ENCODE data around the gene SPEG. TPM values are rescaled to one million over a fixed set of nuclear protein-coding genes. Genes with fewer than 3 reads are reported as not detected.

SPEG gene
- polyA plus RNA-seq, 2 of the 4 experiments (the other 2 are of a cell fraction) = 2.3 to 11.5 TPM

GRCh38 chr2:219438453-219438852, 3.8 kb downstream of the SPEG start:
- ATAC-seq (no peak), FAIRE-seq (no peak), DNase-seq (ENCODE audit: low read depth in 1 of 2, low spot score in 1 of 2) (no peak)
- TF ChIP-seq HES2 (IDR thresholded peaks at IDR 0.05) (no peak), GATA3 (IDR thresholded peaks at IDR 0.05; ENCODE audit: borderline replicate concordance) (no peak), SMC3 (IDR thresholded peaks at IDR 0.05) (no peak), CEBPB (IDR thresholded peaks at IDR 0.05) (no peak), CHD2 (IDR thresholded peaks at IDR 0.05; ENCODE audit: low read length, partially characterized antibody) (no peak), FOSL2 (IDR thresholded peaks at IDR 0.05) (no peak), FOSL2 (CRISPR knock-in tag; IDR thresholded peaks at IDR 0.05) (no peak), PHF8 (IDR thresholded peaks at IDR 0.05; ENCODE audit: borderline replicate concordance, low read depth) (no peak), TFCP2L1 (CRISPR knock-in tag; IDR thresholded peaks at IDR 0.05) (no peak), ELK1 (IDR thresholded peaks at IDR 0.05; ENCODE audit: low read depth, low read length) (no peak), RFX5 (IDR thresholded peaks at IDR 0.05) (no peak), ATOH8 (CRISPR knock-in tag; IDR thresholded peaks at IDR 0.05; ENCODE audit: low read depth) (no peak), ZNF302 (CRISPR knock-in tag; IDR thresholded peaks at IDR 0.05) (no peak), BCL3 (IDR thresholded peaks at IDR 0.05) (no peak), KDM1A (IDR thresholded peaks at IDR 0.05; ENCODE audit: low read depth) (no peak), RNF2 (IDR thresholded peaks at IDR 0.05; ENCODE audit: borderline replicate concordance, low read depth) (no peak)
- Histone ChIP-seq H3K9me3 (no peaks in the 10 kb centered on the region), H3K4me1 (peaks cover 17% of the 10 kb centered on the region), H3K4me3 (no peak overlapping the region), H3K27ac (no peak overlapping the region), H3K4me2 (no peak overlapping the region)
- ChIA-PET POLR2A (no interaction called here), CTCF (interaction anchor here (3.5 to 89.4 kb wide), 3 partner anchors 20 to 68 kb away, joined by 20 to 3291 read pairs (median 24); partner anchors contain the start of genes ASIC4, CHPF, GMPPA and TMEM198)
- 67% methylated on average over 4 of the region's 4 CpGs for WGBS (ENCODE audit: missing lambda C conversion rate)

GRCh38 chr2:219439506-219439905, 4.9 kb downstream of the SPEG start:
- Histone ChIP-seq H3K4me2 (no peak overlapping the region), H3K27ac (no peak overlapping the region), H3K4me1 (peaks cover 17% of the 10 kb centered on the region), H3K4me3 (no peak overlapping the region), H3K9me3 (no peaks in the 10 kb centered on the region)
- TF ChIP-seq ELK1 (IDR thresholded peaks at IDR 0.05; ENCODE audit: low read depth, low read length) (no peak), JUNB (IDR thresholded peaks at IDR 0.05) (no peak), SREBF2 (IDR thresholded peaks at IDR 0.05) (no peak), POLR2A (IDR thresholded peaks at IDR 0.05; ENCODE audit: low read length) (no peak), CHD2 (IDR thresholded peaks at IDR 0.05; ENCODE audit: low read length, partially characterized antibody) (no peak), MAFK (IDR thresholded peaks at IDR 0.05; ENCODE audit: partially characterized antibody) (no peak), NPAS2 (CRISPR knock-in tag; IDR thresholded peaks at IDR 0.05; ENCODE audit: borderline replicate concordance) (no peak), E2F6 (IDR thresholded peaks at IDR 0.05; ENCODE audit: borderline replicate concordance, low read depth) (no peak), PBX3 (IDR thresholded peaks at IDR 0.05) (no peak), GATA3 (IDR thresholded peaks at IDR 0.05; ENCODE audit: borderline replicate concordance) (no peak), PHF8 (IDR thresholded peaks at IDR 0.05; ENCODE audit: borderline replicate concordance, low read depth) (no peak), ATOH8 (CRISPR knock-in tag; IDR thresholded peaks at IDR 0.05; ENCODE audit: low read depth) (no peak), BHLHE40 (IDR thresholded peaks at IDR 0.05; ENCODE audit: low read depth, low read length) (no peak), KDM5A (IDR thresholded peaks at IDR 0.05) (no peak), CBX2 (IDR thresholded peaks at IDR 0.05; ENCODE audit: borderline replicate concordance, low read depth) (no peak), ESRRA (IDR thresholded peaks at IDR 0.05; ENCODE audit: borderline replicate concordance, low read length) (no peak), NFE2L2 (conservative IDR thresholded peaks at IDR 0.05; ENCODE audit: low read length) (no peak), HEYL (CRISPR knock-in tag; IDR thresholded peaks at IDR 0.05) (no peak), JUN (IDR thresholded peaks at IDR 0.05) (no peak), CHD4 (IDR thresholded peaks at IDR 0.05; ENCODE audit: borderline replicate concordance) (no peak)
- ATAC-seq = no peak
- no peak for FAIRE-seq
- DNase-seq (ENCODE audit: low read depth in 1 of 2, low spot score in 1 of 2) = no peak
- CTCF ChIA-PET = interaction anchor here (1.0 to 89.4 kb wide), 7 partner anchors 11 to 67 kb away, joined by 3 to 3291 read pairs (median 8); partner anchors contain the start of genes ASIC4, CHPF, GMPPA and TMEM198
- POLR2A ChIA-PET = interaction anchor here (0.6 kb wide), 1 partner anchor 221 kb away, joined by 3 read pairs; no protein-coding TSS in a partner anchor
- WGBS (ENCODE audit: missing lambda C conversion rate) = 98% methylated on average over 6 of the region's 6 CpGs

All from A549 (cell line).